H9 (cell line): ENCODE data around the gene SLBP. TPM values are rescaled to one million over a fixed set of nuclear protein-coding genes. Genes with fewer than 3 reads are reported as not detected.

Source experiments
- DNase-seq: peaks from one replicate; pipeline ENCODE4 v3.0.0-alpha.2; 2017
- H2AFZ ChIP-seq: one replicate; pipeline ENCODE4 v1.6.1; 2013; ENCODE audit warnings: mild to moderate bottlenecking, low read length, control low read depth, moderate library complexity
- H2AK5ac ChIP-seq: 2 replicates; pipeline ENCODE4 v1.6.1; 2013; ENCODE audit warnings: low read length, control low read depth, mixed read lengths; ENCODE audit not compliant: insufficient read length
- H2BK120ac ChIP-seq: one replicate; pipeline ENCODE4 v1.6.1; 2013; ENCODE audit warnings: low read depth, mild to moderate bottlenecking, low read length, control low read depth, inconsistent platforms; ENCODE audit not compliant: poor library complexity, severe bottlenecking
- H2BK12ac ChIP-seq: 2 replicates; pipeline ENCODE4 v1.6.1; 2013; ENCODE audit warnings: low read length, control low read depth, mixed read lengths, low read depth; ENCODE audit not compliant: insufficient read length
- H2BK15ac ChIP-seq: 2 replicates; pipeline ENCODE4 v1.6.1; 2013; ENCODE audit warnings: low read depth, low read length, control low read depth
- H2BK20ac ChIP-seq: one replicate; pipeline ENCODE4 v1.6.1; 2013; ENCODE audit warnings: low read depth, mild to moderate bottlenecking, low read length, control low read depth, inconsistent platforms; ENCODE audit not compliant: poor library complexity, severe bottlenecking
- H2BK5ac ChIP-seq: 2 replicates; pipeline ENCODE4 v1.6.1; 2013; ENCODE audit warnings: low read length, control low read depth, mixed read lengths; ENCODE audit not compliant: insufficient read length
- H3K14ac ChIP-seq: 2 replicates; pipeline ENCODE4 v1.6.1; 2013; ENCODE audit warnings: low read length, control low read depth; ENCODE audit not compliant: insufficient read depth
- H3K18ac ChIP-seq: 2 replicates; pipeline ENCODE4 v1.6.1; 2013; ENCODE audit warnings: low read depth, mild to moderate bottlenecking, mixed read lengths, low read length, control low read depth; ENCODE audit not compliant: insufficient read length
- H3K23ac ChIP-seq: 2 replicates; pipeline ENCODE4 v1.6.1; 2013; ENCODE audit warnings: low read length, control low read depth, mixed read lengths, low read depth; ENCODE audit not compliant: insufficient read length
- H3K23me2 ChIP-seq: 2 replicates; pipeline ENCODE4 v1.6.1; 2013; ENCODE audit warnings: low read depth, mild to moderate bottlenecking, mixed read lengths, low read length, control low read depth; ENCODE audit not compliant: insufficient read length, poor library complexity, severe bottlenecking
- H3K27ac ChIP-seq: 2 replicates; pipeline ENCODE4 v1.5.1; 2013; ENCODE audit warnings: low read length, control low read depth, mixed read lengths, low read depth; ENCODE audit not compliant: insufficient read length
- H3K27me3 ChIP-seq: 2 replicates; pipeline ENCODE4 v1.6.1; 2013; ENCODE audit warnings: low read length, control low read depth, inconsistent platforms; ENCODE audit not compliant: insufficient read depth
- H3K4ac ChIP-seq: 2 replicates; pipeline ENCODE4 v1.6.1; 2013; ENCODE audit warnings: low read depth, mild to moderate bottlenecking, control low read depth, inconsistent platforms, low read length, moderate library complexity
- H3K4me1 ChIP-seq: 2 replicates; pipeline ENCODE4 v1.6.1; 2013; ENCODE audit warnings: low read length, control low read depth, inconsistent platforms; ENCODE audit not compliant: insufficient read depth
- H3K4me2 ChIP-seq: 2 replicates; pipeline ENCODE4 v1.6.1; 2013; ENCODE audit warnings: low read length, control low read depth, mixed read lengths; ENCODE audit not compliant: insufficient read length, insufficient read depth
- H3K56ac ChIP-seq: 2 replicates; pipeline ENCODE4 v1.6.1; 2013; ENCODE audit warnings: low read depth, mild to moderate bottlenecking, mixed read lengths, low read length, control low read depth; ENCODE audit not compliant: insufficient read length
- H3K79me1 ChIP-seq: 2 replicates; pipeline ENCODE4 v1.6.1; 2013; ENCODE audit warnings: low read depth, mild to moderate bottlenecking, moderate library complexity, low read length, control low read depth, inconsistent platforms; ENCODE audit not compliant: insufficient read depth, poor library complexity, severe bottlenecking
- H3K79me2 ChIP-seq: 2 replicates; pipeline ENCODE4 v1.6.1; 2013; ENCODE audit warnings: low read length, control low read depth, inconsistent platforms; ENCODE audit not compliant: insufficient read depth
- H3K9ac ChIP-seq: 2 replicates; pipeline ENCODE4 v1.6.1; 2013; ENCODE audit warnings: low read length, control low read depth, mixed read lengths; ENCODE audit not compliant: insufficient read length; ENCODE audit errors: extremely low read depth
- H3K9me3 ChIP-seq: one replicate; pipeline ENCODE4 v1.6.1; 2013; ENCODE audit warnings: low read depth, low read length, inconsistent platforms; ENCODE audit not compliant: control insufficient read depth
- H3T11ph ChIP-seq: one replicate; pipeline ENCODE4 v1.6.1; 2013; ENCODE audit warnings: mild to moderate bottlenecking, low read length, control low read depth, inconsistent platforms
- H4K20me1 ChIP-seq: one replicate; pipeline ENCODE4 v1.6.1; 2013; ENCODE audit not compliant: control insufficient read depth, insufficient read length, insufficient read depth
- H4K5ac ChIP-seq: 2 replicates; pipeline ENCODE4 v1.6.1; 2013; ENCODE audit warnings: low read depth, mild to moderate bottlenecking, mixed read lengths, low read length, control low read depth; ENCODE audit not compliant: insufficient read length
- H4K8ac ChIP-seq: replicated peaks from 2 replicates; pipeline ENCODE4 v1.6.1; 2013; ENCODE audit warnings: low read length, control low read depth, mixed read lengths, low read depth; ENCODE audit not compliant: insufficient read length
- H4K91ac ChIP-seq: 2 replicates; pipeline ENCODE4 v1.6.1; 2013; ENCODE audit warnings: low read depth, mild to moderate bottlenecking, moderate library complexity, mixed read lengths, low read length, control low read depth; ENCODE audit not compliant: insufficient read length
- H3K27ac Mint-ChIP-seq, 3 experiments: 2 replicates in 2 of 3; 3 replicates in 1 of 3; pipeline ENCODE4 v1.8.0; 2020 to 2021; ENCODE audit warnings: mixed read lengths in 3 of 3, mild to moderate bottlenecking in 1 of 3, moderate library complexity in 1 of 3
- H3K27me3 Mint-ChIP-seq: 2 replicates; pipeline ENCODE4 v1.8.0; 2021; ENCODE audit warnings: low read depth, mild to moderate bottlenecking, moderate library complexity, mixed read lengths
- H3K36me3 Mint-ChIP-seq, 3 experiments: 2 replicates in 2 of 3; 3 replicates in 1 of 3; pipeline ENCODE4 v1.8.0; 2020 to 2021; ENCODE audit warnings: low read depth in 3 of 3, mixed read lengths in 3 of 3; ENCODE audit not compliant: insufficient read depth in 1 of 3
- H3K4me1 Mint-ChIP-seq, 2 experiments: 2 replicates each; pipeline ENCODE4 v1.8.0; 2020; ENCODE audit warnings: mixed read lengths in 2 of 2
- H3K4me3 Mint-ChIP-seq, 2 experiments: 2 replicates in 1 of 2; 3 replicates in 1 of 2; pipeline ENCODE4 v1.8.0; 2020 to 2021; ENCODE audit warnings: mild to moderate bottlenecking in 2 of 2, mixed read lengths in 2 of 2, moderate library complexity in 1 of 2
- H3K9me3 Mint-ChIP-seq, 2 experiments: 2 replicates in 1 of 2; 3 replicates in 1 of 2; pipeline ENCODE4 v1.8.0; 2020; ENCODE audit warnings: mild to moderate bottlenecking in 2 of 2, mixed read lengths in 2 of 2, moderate library complexity in 1 of 2
- WGBS: extraction: QIAGEN DNeasy Blood & Tissue Kit; methylation state at CpG from one replicate; pipeline ENCODE4 v1.1.7; 2013; ENCODE audit warnings: missing lambda C conversion rate, low lambda C conversion rate, mixed read lengths; ENCODE audit not compliant: insufficient read length; ENCODE audit errors: extremely low coverage; 5-methylcytosine and 5-hydroxymethylcytosine counted together
- total RNA-seq: library from RNA; stranded (reverse); gene quantifications from 2 replicates; pipeline ENCODE4 v1.2.1, GENCODE V29; 2021
- TF ChIP-seq, protein P1 (sequence below): fragments of 200-600 bp; sonication (generic); conservative IDR thresholded peaks from 3 replicates; pipeline ENCODE4 v1.8.0; 2021; ENCODE audit warnings: antibody characterized with exemption, mild to moderate bottlenecking

The SLBP gene
- total RNA-seq, 1 experiment from 2014 or later, result 62.7 TPM

DNA sequence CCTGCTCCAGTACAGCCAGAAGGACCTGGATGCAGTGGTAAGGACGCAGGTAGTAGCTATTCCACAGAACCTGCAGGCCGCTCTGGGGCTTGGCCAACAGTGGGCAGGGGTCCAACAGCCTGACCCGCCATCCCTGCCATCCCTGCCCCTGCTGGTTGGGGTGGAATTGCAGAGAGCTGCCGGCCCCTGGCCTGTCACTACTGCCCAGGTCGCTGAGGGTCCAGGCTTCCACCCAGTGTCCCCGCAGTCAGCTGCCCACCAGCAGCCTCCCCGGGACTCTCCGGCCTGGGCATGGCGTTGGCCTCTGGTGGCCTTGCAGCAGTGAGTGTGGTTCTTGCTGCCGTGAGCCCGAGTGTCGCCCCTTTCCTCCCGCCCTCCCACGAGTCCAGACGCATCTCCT is 25.5 kb upstream of the SLBP start:
- Histone ChIP-seq H4K91ac (no peak overlapping the region), H3K4me1 (no peaks in the 10 kb centered on the region), H3K56ac (no peak overlapping the region), H2AK5ac (no peak overlapping the region), H3K79me1 (no peaks in the 10 kb centered on the region), H3T11ph (no peak overlapping the region), H3K27me3 (no peaks in the 10 kb centered on the region), H3K23me2 (no peaks in the 10 kb centered on the region), H4K5ac (no peak overlapping the region), H2BK120ac (no peak overlapping the region), H3K4me2 (no peak overlapping the region), H3K23ac (no peak overlapping the region), H3K14ac (no peak overlapping the region), H3K9me3 (peaks cover 13% of the 10 kb centered on the region), H3K4ac (no peak overlapping the region), H3K79me2 (no peaks in the 10 kb centered on the region), H2BK5ac (no peak overlapping the region), H3K18ac (no peak overlapping the region), H2BK20ac (no peak overlapping the region), H2BK12ac (no peak overlapping the region), H3K27ac (no peak overlapping the region), H4K20me1 (no peaks in the 10 kb centered on the region), H3K9ac (no peak overlapping the region), H2AFZ (no peak overlapping the region), H2BK15ac (no peak overlapping the region), H4K8ac (no peak overlapping the region)
- DNase-seq, result no peak
- Mint-ChIP-seq H3K27me3 (no peaks in the 10 kb centered on the region), H3K4me1 (no peaks in the 10 kb centered on the region), H3K4me3 (no peak overlapping the region), H3K9me3 (peaks cover 19 to 20% of the 10 kb centered on the region in 2 experiments), H3K27ac (no peak overlapping the region), H3K36me3 (peaks cover 73 to 99% (median 98%) of the 10 kb centered on the region in 3 experiments)
- WGBS, result no CpG with 5 or more reads among the region's 15 CpGs
- TF ChIP-seq, protein P1, sequence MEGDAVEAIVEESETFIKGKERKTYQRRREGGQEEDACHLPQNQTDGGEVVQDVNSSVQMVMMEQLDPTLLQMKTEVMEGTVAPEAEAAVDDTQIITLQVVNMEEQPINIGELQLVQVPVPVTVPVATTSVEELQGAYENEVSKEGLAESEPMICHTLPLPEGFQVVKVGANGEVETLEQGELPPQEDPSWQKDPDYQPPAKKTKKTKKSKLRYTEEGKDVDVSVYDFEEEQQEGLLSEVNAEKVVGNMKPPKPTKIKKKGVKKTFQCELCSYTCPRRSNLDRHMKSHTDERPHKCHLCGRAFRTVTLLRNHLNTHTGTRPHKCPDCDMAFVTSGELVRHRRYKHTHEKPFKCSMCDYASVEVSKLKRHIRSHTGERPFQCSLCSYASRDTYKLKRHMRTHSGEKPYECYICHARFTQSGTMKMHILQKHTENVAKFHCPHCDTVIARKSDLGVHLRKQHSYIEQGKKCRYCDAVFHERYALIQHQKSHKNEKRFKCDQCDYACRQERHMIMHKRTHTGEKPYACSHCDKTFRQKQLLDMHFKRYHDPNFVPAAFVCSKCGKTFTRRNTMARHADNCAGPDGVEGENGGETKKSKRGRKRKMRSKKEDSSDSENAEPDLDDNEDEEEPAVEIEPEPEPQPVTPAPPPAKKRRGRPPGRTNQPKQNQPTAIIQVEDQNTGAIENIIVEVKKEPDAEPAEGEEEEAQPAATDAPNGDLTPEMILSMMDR, result no peak
